ENCODE results near the gene GNG11. TPM values are rescaled to one million over a fixed set of nuclear protein-coding genes. Genes with fewer than 3 reads are reported as not detected.

GNG11 gene
- total RNA-seq = 147 and 170 TPM in 2 replicates

- DNase-seq (ENCODE audit: low read depth, low spot score) = peak; percentile 78
Observed at GRCh38 chr7:93921607-93922566, at the start of gene GNG11. Gene GNG11 (plus strand): TSS chr7:93921735. CDS start chr7:93922138, 403 bp downstream.

DNA sequence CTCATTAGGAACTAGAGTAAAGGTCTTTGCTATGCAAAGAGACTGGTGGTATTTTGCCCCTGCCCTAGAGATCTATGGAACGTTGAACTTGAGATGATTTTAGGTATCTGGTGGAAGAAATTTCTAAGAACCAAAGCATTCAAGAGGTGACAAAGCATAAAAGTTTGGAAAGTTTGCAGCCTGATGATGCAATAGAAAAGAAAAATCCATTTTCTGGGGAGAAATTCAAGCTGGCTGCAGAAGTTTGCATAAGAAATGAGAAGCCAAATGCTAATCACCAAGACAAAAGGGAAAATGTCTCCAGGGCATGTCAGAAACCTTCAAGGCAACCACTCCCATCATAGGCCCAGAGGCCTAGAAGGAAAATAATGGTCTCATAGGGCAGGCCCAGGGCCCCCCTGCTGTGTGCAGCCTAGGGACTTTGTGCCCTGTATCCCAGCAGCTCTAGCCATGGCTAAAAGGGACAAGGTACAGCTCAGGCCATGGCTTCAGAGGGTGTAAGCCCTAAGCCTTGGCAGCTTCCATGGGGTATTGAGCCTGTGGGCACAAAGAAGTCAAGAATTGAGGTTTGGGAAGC lies 47.4 kb upstream of the GNG11 start:
- DNase-seq (ENCODE audit: low read depth, low spot score) = no peak

DNA sequence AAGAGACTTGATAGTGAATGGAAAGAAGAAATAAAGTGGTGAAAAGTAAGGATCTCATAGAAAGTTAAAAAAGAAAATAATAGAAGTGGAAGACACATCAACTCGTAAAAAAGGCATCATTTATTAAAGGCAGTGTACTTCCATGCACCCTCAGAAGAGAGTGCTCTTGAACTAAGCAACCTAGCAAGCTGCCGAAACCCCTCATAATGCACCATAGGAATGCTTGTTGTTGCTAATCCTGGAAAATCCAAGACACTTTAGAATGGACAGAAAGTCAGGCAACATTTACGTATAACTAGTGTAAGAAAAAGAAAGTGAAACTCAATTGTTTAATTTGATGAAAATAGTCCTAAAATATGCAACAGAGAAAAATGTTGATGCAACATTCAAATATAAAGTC lies 43.8 kb upstream of the GNG11 start:
- DNase-seq (ENCODE audit: low read depth, low spot score) = no peak

- DNase-seq (ENCODE audit: low read depth, low spot score) = no peak
Observed at GRCh38 chr7:93879356-93879755, 42.2 kb upstream of the GNG11 start.

DNA sequence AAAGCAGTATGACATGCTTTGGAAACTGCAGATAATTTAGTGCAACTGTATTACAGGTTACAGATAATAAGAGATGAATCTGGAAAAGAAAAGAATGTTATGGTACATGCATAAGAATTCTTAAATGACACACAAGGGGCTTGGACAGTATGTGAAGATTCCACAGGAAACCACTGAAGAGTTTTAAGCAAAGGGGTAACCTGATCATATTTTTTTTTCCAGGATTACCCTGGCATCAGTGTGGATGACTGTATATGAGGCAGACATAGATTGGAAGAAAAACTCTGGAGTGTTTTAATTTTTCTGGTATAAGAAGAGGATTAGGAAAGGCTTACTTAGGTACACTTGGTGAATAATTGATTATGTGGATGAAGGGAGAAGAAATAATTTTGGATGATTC lies 39.1 kb upstream of the GNG11 start:
- no peak for DNase-seq (ENCODE audit: low read depth, low spot score)

DNA sequence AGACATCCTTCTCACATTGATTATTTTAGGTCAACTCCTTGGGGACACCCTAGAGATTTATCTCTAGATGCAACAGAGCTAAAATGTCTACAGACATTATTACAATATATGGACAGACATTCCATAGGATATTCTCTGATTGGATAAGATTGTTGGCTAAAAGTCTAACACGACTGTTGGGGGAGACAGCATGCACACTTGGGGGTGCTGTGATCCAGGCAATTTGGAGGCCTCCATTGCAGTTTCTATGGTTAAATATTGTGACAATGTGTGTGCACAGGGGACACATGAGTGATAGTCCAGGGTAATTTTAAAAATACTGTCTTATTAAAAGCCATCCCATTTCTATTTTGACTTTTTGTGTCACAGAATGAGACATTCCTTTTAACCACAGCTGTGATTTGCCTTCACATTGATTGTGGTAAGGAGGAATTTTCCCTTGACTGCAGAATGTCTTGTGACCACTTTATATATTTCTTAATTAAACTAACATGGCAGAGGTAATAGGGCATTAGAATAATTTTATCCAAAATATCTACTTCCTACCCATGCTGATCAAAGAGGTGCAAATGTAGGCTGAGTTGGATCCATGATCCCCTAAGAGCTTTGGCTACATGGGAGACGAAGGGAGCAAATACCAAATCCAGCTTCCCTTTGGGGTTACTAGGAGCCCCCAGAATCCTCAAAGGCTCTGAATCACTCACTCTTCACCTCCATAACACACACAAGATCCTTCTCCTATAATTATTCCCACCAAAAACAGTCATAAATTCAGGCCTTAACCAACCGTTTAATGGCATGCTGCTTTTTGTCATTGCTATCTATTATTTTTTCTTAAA lies 38.2 kb upstream of the GNG11 start:
- no peak for DNase-seq (ENCODE audit: low read depth, low spot score)

DNA sequence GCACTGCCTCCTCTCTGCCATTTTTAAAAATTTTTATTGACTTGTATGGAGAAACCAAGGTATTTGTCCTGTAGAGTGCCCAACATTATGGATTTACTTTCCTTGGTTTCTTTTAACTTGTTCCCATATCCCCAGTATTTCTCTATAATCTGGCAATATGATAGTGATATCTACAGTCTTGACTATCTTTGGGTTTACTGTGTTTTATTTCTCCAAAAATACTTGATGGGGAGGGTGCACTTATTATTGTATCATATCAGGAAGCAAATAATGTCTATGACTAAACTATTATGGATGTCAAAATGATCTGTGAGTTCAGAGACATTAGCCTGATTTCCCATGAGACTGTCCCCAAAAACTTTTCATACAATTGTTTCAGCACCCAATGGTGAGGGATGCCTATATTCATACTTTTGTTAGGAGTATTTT lies 37.6 kb upstream of the GNG11 start:
- DNase-seq (ENCODE audit: low read depth, low spot score) = no peak

GRCh38 chr7:93884541-93884940 lies 37.0 kb upstream of the GNG11 start:
- no peak for DNase-seq (ENCODE audit: low read depth, low spot score)

DNA sequence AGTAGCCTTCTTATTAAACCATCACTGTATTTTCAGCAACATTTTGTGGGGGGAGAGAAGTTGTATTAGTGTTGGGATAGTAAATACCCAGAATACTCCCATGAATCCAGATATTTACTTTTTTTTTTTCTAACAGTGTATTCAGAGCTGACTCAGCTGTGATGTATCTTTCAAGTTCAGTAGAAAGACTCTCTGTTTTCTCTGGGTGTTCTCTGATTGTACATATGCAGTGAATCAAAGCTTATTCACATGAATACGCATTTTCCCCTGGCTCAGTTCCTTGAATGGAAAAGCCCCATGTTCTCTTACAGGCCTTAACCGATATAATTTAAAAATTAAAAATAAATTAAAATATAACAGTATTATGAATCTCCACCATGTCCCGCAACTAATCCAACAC lies 32.3 kb upstream of the GNG11 start:
- DNase-seq (ENCODE audit: low read depth, low spot score) = no peak

DNA sequence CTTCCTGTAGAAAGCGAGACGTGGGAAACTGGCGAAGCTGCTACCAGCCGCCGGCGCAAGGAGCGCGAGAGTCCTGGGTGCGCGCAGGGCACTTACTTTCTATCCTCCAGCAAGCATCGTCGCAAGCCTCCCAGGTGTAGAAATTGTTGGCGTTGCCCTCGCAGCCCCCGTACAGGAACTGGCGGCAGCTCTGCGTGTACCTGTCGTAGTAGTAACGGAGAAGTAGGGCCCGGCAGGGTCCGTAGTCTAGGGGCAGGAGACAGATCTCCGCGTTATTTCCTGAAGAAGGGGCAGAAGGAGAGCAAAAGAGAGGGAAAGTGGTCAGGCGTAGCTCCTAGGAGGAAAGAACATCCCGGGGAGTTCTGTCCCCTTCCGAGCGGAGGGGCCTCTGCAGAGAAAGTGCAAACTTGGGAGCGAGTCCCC lies 31.5 kb upstream of the GNG11 start:
- DNase-seq (ENCODE audit: low read depth, low spot score) = no peak

- no peak for DNase-seq (ENCODE audit: low read depth, low spot score)
Observed at GRCh38 chr7:93890464-93891068, 31.0 kb upstream of the GNG11 start, which contains the start of gene TFPI2. Gene TFPI2 (minus strand): TSS chr7:93890753. CDS start chr7:93890678, 75 bp downstream.

DNA sequence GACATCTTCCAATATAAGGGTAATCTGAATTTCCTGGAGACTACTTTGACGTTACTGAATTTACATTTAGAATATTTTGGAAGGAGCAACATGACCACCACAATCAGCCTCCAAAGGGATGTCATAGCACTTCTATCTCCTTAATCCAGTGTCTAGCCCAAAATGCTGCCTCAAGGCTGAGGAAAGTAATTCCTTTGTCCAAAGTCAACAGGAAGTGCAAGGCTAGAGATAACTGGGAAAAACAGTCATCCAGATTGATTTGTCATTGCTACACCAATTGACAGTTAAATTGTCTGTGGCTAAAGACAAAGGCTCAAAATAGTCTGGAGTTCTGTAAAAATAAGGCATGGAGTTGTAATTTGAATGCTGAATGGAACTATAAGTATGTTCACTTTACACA lies 27.1 kb upstream of the GNG11 start:
- no peak for DNase-seq (ENCODE audit: low read depth, low spot score)

DNA sequence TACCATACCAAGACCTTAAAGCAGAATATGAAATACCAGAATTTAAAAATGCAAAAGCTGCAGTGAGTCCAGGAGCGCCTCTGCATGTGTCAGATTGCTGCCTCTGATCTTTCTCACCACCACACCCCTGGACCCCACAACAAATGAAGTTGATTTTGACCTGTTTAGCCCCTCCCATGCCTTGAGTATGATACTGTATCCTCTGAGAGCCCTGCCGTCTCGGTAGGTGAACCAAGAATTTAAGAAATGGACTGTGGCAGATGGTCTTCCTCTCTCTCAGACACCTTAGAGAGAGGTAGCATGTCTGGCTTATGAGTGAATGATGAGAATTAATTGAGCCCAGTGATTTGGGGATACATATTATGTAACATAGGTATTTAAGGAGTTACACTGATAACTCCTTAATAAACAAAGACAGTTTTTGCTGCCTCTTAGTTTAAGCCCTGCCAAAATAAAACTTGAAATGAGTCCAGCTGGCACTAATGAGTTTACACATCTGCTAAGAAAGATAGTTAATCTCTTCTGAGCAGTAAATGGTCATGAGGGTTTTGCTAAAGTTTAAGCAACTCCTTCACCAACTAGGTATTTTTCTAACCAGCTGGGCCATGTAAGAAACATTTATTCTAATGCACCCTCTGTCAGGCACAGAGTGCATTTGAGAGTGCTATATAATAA lies 26.4 kb upstream of the GNG11 start:
- no peak for DNase-seq (ENCODE audit: low read depth, low spot score)

GRCh38 chr7:93895859-93896600 lies 25.5 kb upstream of the GNG11 start:
- DNase-seq (ENCODE audit: low read depth, low spot score) = no peak

GRCh38 chr7:93897680-93898079 lies 23.9 kb upstream of the GNG11 start:
- no peak for DNase-seq (ENCODE audit: low read depth, low spot score)

- DNase-seq (ENCODE audit: low read depth, low spot score) = peak; percentile 66
Observed at GRCh38 chr7:93902777-93903423, 18.6 kb upstream of the GNG11 start.

GRCh38 chr7:93906267-93906666 lies 15.3 kb upstream of the GNG11 start, which contains the start of gene GNGT1:
Gene GNGT1 (plus strand): TSS chr7:93906567. CDS start chr7:93906747, 180 bp downstream.
- DNase-seq (ENCODE audit: low read depth, low spot score) = no peak

- peak; percentile 67 for DNase-seq (ENCODE audit: low read depth, low spot score)
Observed at GRCh38 chr7:93910076-93910994, 11.2 kb upstream of the GNG11 start.
